Measurements from ENCODE around the gene TIMM23B. TPM values are rescaled to one million over a fixed set of nuclear protein-coding genes. Genes with fewer than 3 reads are reported as not detected.
A peak's percentile ranks its signal among the peaks of the same experiment; 100 is the strongest.
"Not testable (repeated sequence)": the region's sequence is repeated elsewhere in the genome, so short reads cannot be mapped to it uniquely, and the experiment has no call there.

The TIMM23B gene
- total RNA-seq, 1 experiment from 2014 or later = 24.2 TPM

DNA sequence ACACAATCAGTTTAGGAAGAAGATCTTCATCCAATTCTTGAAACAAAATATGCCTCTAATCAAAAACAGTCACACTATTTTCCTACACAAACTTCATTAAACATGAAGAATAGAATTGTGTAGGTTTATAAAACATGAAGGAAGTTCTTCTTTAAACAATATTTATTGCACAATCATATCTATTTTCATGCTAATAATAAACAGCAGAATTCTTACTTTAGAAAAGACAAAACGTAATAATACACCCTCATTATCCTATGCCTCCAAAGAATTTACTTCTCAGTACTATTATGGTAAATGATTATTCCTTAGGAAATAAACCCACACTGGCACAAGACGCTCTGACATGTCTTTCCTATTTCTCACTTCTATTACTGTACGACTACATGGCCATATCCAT lies 41.4 kb upstream of the TIMM23B start:
- not testable (repeated sequence) for H4K20me1 ChIP-seq (ENCODE audit: control insufficient read depth, insufficient read depth, insufficient read length)

DNA sequence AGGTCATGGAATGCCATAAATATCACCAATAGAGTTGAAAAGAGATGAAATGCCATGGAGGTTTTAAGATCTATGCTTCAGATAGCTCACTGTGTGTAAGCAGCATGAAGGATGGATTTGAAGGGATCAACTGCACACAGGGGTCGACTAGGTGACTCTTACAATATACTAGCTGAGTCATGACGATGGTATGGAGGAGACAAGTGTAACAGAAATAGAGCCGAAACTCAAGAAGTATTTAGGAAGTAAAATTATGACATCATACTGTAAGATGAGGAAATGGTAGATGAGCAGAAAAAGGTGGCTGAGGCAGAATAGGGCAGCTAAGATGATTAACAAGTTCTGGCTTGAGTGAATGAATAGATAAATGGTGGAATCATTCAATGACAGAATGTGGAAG lies 38.0 kb upstream of the TIMM23B start:
- not testable (repeated sequence) for H3K4me1 Mint-ChIP-seq; H3K9me3 ChIP-seq (ENCODE audit: control insufficient read depth, low read depth, low read length); H3K27me3 Mint-ChIP-seq (ENCODE audit: low read depth); H4K91ac ChIP-seq (ENCODE audit: insufficient read length, low read depth, low read length); H3K4ac ChIP-seq (ENCODE audit: low read depth, low read length); H2BK20ac ChIP-seq (ENCODE audit: low read depth, low read length, poor library complexity, severe bottlenecking); H3K4me1 ChIP-seq (ENCODE audit: insufficient read depth, low read length); H3K36me3 Mint-ChIP-seq (ENCODE audit: insufficient read depth in 1 of 3, low read depth in 3 of 3); H2AFZ ChIP-seq (ENCODE audit: low read length); H3K9me3 Mint-ChIP-seq; H3K27me3 ChIP-seq (ENCODE audit: insufficient read depth, low read length); H3K27ac ChIP-seq (ENCODE audit: insufficient read length, low read depth, low read length); H4K8ac ChIP-seq (replicated peaks; ENCODE audit: insufficient read length, low read depth, low read length); H3K79me2 ChIP-seq (ENCODE audit: insufficient read depth, low read length); H3K23me2 ChIP-seq (ENCODE audit: insufficient read length, low read depth, low read length, poor library complexity, severe bottlenecking); H3K4me3 Mint-ChIP-seq; H4K20me1 ChIP-seq (ENCODE audit: control insufficient read depth, insufficient read depth, insufficient read length); H3K14ac ChIP-seq (ENCODE audit: insufficient read depth, low read length); H2BK12ac ChIP-seq (ENCODE audit: insufficient read length, low read depth, low read length); H2BK15ac ChIP-seq (ENCODE audit: low read depth, low read length); H3K18ac ChIP-seq (ENCODE audit: insufficient read length, low read depth, low read length); H3K23ac ChIP-seq (ENCODE audit: insufficient read length, low read depth, low read length); DNase-seq; H2AK5ac ChIP-seq (ENCODE audit: insufficient read length, low read length); H3K79me1 ChIP-seq (ENCODE audit: insufficient read depth, low read depth, low read length, poor library complexity, severe bottlenecking); H3K9ac ChIP-seq (ENCODE audit: extremely low read depth, insufficient read length, low read length); H2BK5ac ChIP-seq (ENCODE audit: insufficient read length, low read length); H3T11ph ChIP-seq (ENCODE audit: low read length); H3K56ac ChIP-seq (ENCODE audit: insufficient read length, low read depth, low read length); H4K5ac ChIP-seq (ENCODE audit: insufficient read length, low read depth, low read length); H3K4me2 ChIP-seq (ENCODE audit: insufficient read depth, insufficient read length, low read length); H2BK120ac ChIP-seq (ENCODE audit: low read depth, low read length, poor library complexity, severe bottlenecking)
- no CpG with 5 or more reads among the region's 3 CpGs for WGBS (ENCODE audit: extremely low coverage, insufficient read length, low lambda C conversion rate)
- H3K27ac Mint-ChIP-seq = peak overlapping the region in 1 of 3 experiments; percentile 31; a peak in 1 of 7 replicates

More for the DNA sequence above, 41.4 kb upstream of the TIMM23B start:
- DNase-seq; H3K4me1 Mint-ChIP-seq; H3K18ac ChIP-seq (ENCODE audit: insufficient read length, low read depth, low read length); H3K4ac ChIP-seq (ENCODE audit: low read depth, low read length); H2BK12ac ChIP-seq (ENCODE audit: insufficient read length, low read depth, low read length); H3K4me2 ChIP-seq (ENCODE audit: insufficient read depth, insufficient read length, low read length); H3K27me3 Mint-ChIP-seq (ENCODE audit: low read depth); H3K27ac Mint-ChIP-seq; H3K9ac ChIP-seq (ENCODE audit: extremely low read depth, insufficient read length, low read length); H2AFZ ChIP-seq (ENCODE audit: low read length); H3K4me1 ChIP-seq (ENCODE audit: insufficient read depth, low read length); H4K91ac ChIP-seq (ENCODE audit: insufficient read length, low read depth, low read length); H2AK5ac ChIP-seq (ENCODE audit: insufficient read length, low read length); H4K5ac ChIP-seq (ENCODE audit: insufficient read length, low read depth, low read length); H3K14ac ChIP-seq (ENCODE audit: insufficient read depth, low read length); H3K27ac ChIP-seq (ENCODE audit: insufficient read length, low read depth, low read length); H2BK20ac ChIP-seq (ENCODE audit: low read depth, low read length, poor library complexity, severe bottlenecking); H3K79me1 ChIP-seq (ENCODE audit: insufficient read depth, low read depth, low read length, poor library complexity, severe bottlenecking); H3K27me3 ChIP-seq (ENCODE audit: insufficient read depth, low read length); H2BK5ac ChIP-seq (ENCODE audit: insufficient read length, low read length); H3K56ac ChIP-seq (ENCODE audit: insufficient read length, low read depth, low read length); H2BK15ac ChIP-seq (ENCODE audit: low read depth, low read length); H2BK120ac ChIP-seq (ENCODE audit: low read depth, low read length, poor library complexity, severe bottlenecking); H3K79me2 ChIP-seq (ENCODE audit: insufficient read depth, low read length); H3K23me2 ChIP-seq (ENCODE audit: insufficient read length, low read depth, low read length, poor library complexity, severe bottlenecking); H3K23ac ChIP-seq (ENCODE audit: insufficient read length, low read depth, low read length); H3T11ph ChIP-seq (ENCODE audit: low read length); H3K4me3 Mint-ChIP-seq; H3K9me3 ChIP-seq (ENCODE audit: control insufficient read depth, low read depth, low read length); H4K8ac ChIP-seq (replicated peaks; ENCODE audit: insufficient read length, low read depth, low read length): not testable (repeated sequence)
- no CpG with 5 or more reads among the region's 3 CpGs for WGBS (ENCODE audit: extremely low coverage, insufficient read length, low lambda C conversion rate)
- H3K36me3 Mint-ChIP-seq (ENCODE audit: insufficient read depth in 1 of 3, low read depth in 3 of 3) = peaks cover 9 to 22% (median 20%) of the 10 kb centered on the region in 3 experiments
- peaks cover 8 to 17% of the 10 kb centered on the region in 2 experiments; a peak in 4 of 5 replicates for H3K9me3 Mint-ChIP-seq

All from H9 (cell line).